Fibroblast of gingiva (primary cell): ENCODE measurements around the gene NFS1.

ENCODE experiments used
- DNase-seq: peaks from one replicate; pipeline ENCODE4 v3.0.0-alpha.2; 2011; ENCODE audit warnings: low read depth

The NFS1 gene

GRCh38 chr20:35638751-35639150 lies 60.4 kb downstream of the NFS1 start:
- DNase-seq: no peak

- no peak for DNase-seq
Measured at GRCh38 chr20:35637276-35637675, 61.9 kb downstream of the NFS1 start.

- no peak for DNase-seq
Measured at GRCh38 chr20:35636095-35636494, 63.1 kb downstream of the NFS1 start.

- no peak for DNase-seq
Measured at GRCh38 chr20:35635652-35636051, 63.5 kb downstream of the NFS1 start.

GRCh38 chr20:35632539-35633115 lies 66.5 kb downstream of the NFS1 start:
- DNase-seq: no peak

GRCh38 chr20:35630636-35631035 lies 68.5 kb downstream of the NFS1 start:
- no peak for DNase-seq

GRCh38 chr20:35629427-35630145 lies 69.6 kb downstream of the NFS1 start:
- DNase-seq: peak; percentile 50

- DNase-seq: no peak
Measured at GRCh38 chr20:35627121-35627520, 72.0 kb downstream of the NFS1 start.

GRCh38 chr20:35626386-35627001 lies 72.7 kb downstream of the NFS1 start:
- DNase-seq: no peak

- no peak for DNase-seq
Measured at GRCh38 chr20:35625584-35626385, 73.4 kb downstream of the NFS1 start.

GRCh38 chr20:35621560-35621946 lies 77.6 kb downstream of the NFS1 start:
- no peak for DNase-seq

GRCh38 chr20:35620818-35621559 lies 78.2 kb downstream of the NFS1 start:
- no peak for DNase-seq

- DNase-seq: peak; percentile 76
Measured at GRCh38 chr20:35619196-35620095, 79.7 kb downstream of the NFS1 start.

- no peak for DNase-seq
Measured at GRCh38 chr20:35618263-35619131, 80.7 kb downstream of the NFS1 start.
